Loucy (cell line): ENCODE data around the gene DLG2.
"Not testable (repeated sequence)": the region's sequence is repeated elsewhere in the genome, so short reads cannot be mapped to it uniquely, and the experiment has no call there.

Source experiments
- EZH2phosphoT487 ChIP-seq: fragments of 200-600 bp; IDR thresholded peaks from 2 replicates; pipeline ENCODE4 v1.6.1; 2018; ENCODE audit warnings: antibody characterized with exemption, mild to moderate bottlenecking, moderate library complexity, borderline replicate concordance
- TF ChIP-seq, protein P1 (sequence below): fragments of 200-600 bp; sonication (generic); conservative IDR thresholded peaks from 2 replicates; pipeline ENCODE4 v1.5.1; 2014; ENCODE audit warnings: mild to moderate bottlenecking, antibody characterized with exemption, low read length

DNA sequence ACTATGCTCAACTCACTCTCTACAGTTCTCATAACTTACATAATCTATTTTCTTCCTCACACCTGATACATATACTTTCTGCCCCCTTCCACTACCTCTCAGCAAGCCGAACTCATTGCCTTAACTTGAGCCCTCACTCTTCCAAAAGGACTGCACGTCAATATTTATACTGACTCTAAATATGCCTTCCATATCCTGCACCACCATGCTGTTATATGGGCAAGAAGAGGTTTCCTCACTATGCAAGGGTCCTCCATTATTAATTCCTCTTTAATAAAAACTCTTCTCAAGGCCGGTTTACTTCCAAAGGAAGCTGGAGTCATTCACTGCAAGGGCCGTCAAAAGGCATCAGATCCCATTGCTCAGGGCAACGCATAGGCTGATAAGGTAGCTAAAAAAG is 2204.5 kb downstream of the DLG2 start:
- TF ChIP-seq, protein P1, sequence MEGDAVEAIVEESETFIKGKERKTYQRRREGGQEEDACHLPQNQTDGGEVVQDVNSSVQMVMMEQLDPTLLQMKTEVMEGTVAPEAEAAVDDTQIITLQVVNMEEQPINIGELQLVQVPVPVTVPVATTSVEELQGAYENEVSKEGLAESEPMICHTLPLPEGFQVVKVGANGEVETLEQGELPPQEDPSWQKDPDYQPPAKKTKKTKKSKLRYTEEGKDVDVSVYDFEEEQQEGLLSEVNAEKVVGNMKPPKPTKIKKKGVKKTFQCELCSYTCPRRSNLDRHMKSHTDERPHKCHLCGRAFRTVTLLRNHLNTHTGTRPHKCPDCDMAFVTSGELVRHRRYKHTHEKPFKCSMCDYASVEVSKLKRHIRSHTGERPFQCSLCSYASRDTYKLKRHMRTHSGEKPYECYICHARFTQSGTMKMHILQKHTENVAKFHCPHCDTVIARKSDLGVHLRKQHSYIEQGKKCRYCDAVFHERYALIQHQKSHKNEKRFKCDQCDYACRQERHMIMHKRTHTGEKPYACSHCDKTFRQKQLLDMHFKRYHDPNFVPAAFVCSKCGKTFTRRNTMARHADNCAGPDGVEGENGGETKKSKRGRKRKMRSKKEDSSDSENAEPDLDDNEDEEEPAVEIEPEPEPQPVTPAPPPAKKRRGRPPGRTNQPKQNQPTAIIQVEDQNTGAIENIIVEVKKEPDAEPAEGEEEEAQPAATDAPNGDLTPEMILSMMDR = not testable (repeated sequence)
- TF ChIP-seq EZH2phosphoT487 = not testable (repeated sequence)
